HG02981 (cell line): ENCODE results near the gene TOMT.

Source experiments
- ATAC-seq: cut with Tn5 transposase; IDR thresholded peaks from one replicate; pipeline ENCODE4 v1.9.1; 2021; ENCODE audit warnings: mild to moderate bottlenecking, moderate library complexity; ENCODE audit not compliant: unreplicated experiment

Gene TOMT

GRCh38 chr11:72085621-72086351 lies 19.9 kb upstream of the TOMT start:
- no peak for ATAC-seq

GRCh38 chr11:72088076-72088808 lies 17.5 kb upstream of the TOMT start:
- ATAC-seq = no peak

GRCh38 chr11:72091292-72091691 lies 14.4 kb upstream of the TOMT start:
- ATAC-seq = peak; percentile 63

- ATAC-seq = no peak
Measured at GRCh38 chr11:72098741-72099140, 7.0 kb upstream of the TOMT start.

- no peak for ATAC-seq
Measured at GRCh38 chr11:72100009-72100408, 5.7 kb upstream of the TOMT start.

- no peak for ATAC-seq
Measured at GRCh38 chr11:72100462-72100861, 5.3 kb upstream of the TOMT start.

- ATAC-seq = no peak
Measured at GRCh38 chr11:72102162-72102561, 3.6 kb upstream of the TOMT start.

- no peak for ATAC-seq
Measured at GRCh38 chr11:72102631-72102945, 3.1 kb upstream of the TOMT start.

- ATAC-seq = peak; percentile 91
Measured at GRCh38 chr11:72102946-72103753, 2.6 kb upstream of the TOMT start, which contains the start of gene LAMTOR1. TSS of gene LAMTOR1 (minus strand) at chr11:72103297. CDS start at chr11:72103224, 73 bp downstream.

GRCh38 chr11:72103754-72104167 lies 2.0 kb upstream of the TOMT start:
- no peak for ATAC-seq

- peak; percentile 4 for ATAC-seq
Measured at GRCh38 chr11:72111300-72112142, 5.8 kb downstream of the TOMT start.

GRCh38 chr11:72112143-72112977 lies 6.6 kb downstream of the TOMT start, which contains the start of gene ANAPC15:
TSS of gene ANAPC15 (minus strand) at chr11:72112695. CDS start at chr11:72111276, 1,419 bp downstream.
- peak; percentile 84 for ATAC-seq

GRCh38 chr11:72112978-72113808 lies 7.5 kb downstream of the TOMT start:
- no peak for ATAC-seq

- ATAC-seq = no peak
Measured at GRCh38 chr11:72114570-72114969, 8.8 kb downstream of the TOMT start.

- no peak for ATAC-seq
Measured at GRCh38 chr11:72116019-72116755, 10.5 kb downstream of the TOMT start.

GRCh38 chr11:72119198-72119597 lies 13.5 kb downstream of the TOMT start:
- ATAC-seq = no peak

GRCh38 chr11:72120930-72121329 lies 15.2 kb downstream of the TOMT start:
- no peak for ATAC-seq

GRCh38 chr11:72122607-72123006 lies 16.9 kb downstream of the TOMT start:
- ATAC-seq = no peak
